K562 (cell line): ENCODE results near the gene FIGNL1. TPM values are rescaled to one million over a fixed set of nuclear protein-coding genes. Genes with fewer than 3 reads are reported as not detected.

Experiments used
- ATAC-seq: fragments of 200-7000 bp; cut with Tn5 transposase; 3 replicates; pipeline ENCODE4 v1.9.1; 2020; ENCODE audit warnings: moderate library complexity
- BruUV-seq: library from RNA; stranded (reverse); fragments of 400-500 nt; replicated peaks from 2 replicates; lab custom pipeline; 2021; lab: Mats Ljungman, UMichigan
- CTCF ChIA-PET: fragments of 300-600 bp; formaldehyde crosslinking; extraction: SDS; loops from one replicate; lab custom pipeline; 2021; ENCODE audit warnings: low intra/inter-chr PET ratio; lab: Yijun Ruan, JAX
- POLR2A ChIA-PET: fragments of 300-600, 350-650 bp; sonication (Branson Sonifier 250); formaldehyde crosslinking; extraction: SDS; loops from one replicate; lab custom pipeline; 2021; ENCODE audit warnings: antibody characterized with exemption, inconsistent platforms; lab: Yijun Ruan, JAX
- DNase-seq, 4 experiments: peaks; one replicate each; pipeline versions ENCODE4 v3.0.0 to v3.0.0-alpha.2; 2011 to 2018; ENCODE audit warnings: low spot score in 3 of 4, mixed read lengths in 3 of 4; ENCODE audit errors: extremely low read depth in 1 of 4
- FAIRE-seq: peaks from 2 replicates; lab custom pipeline; 2011; peaks lifted over from hg19 to GRCh38; lab: Jason Lieb, UNC
- H2AFZ ChIP-seq: 2 replicates; pipeline ENCODE4 v1.6.0; 2011; ENCODE audit warnings: low read depth, low read length, control low read depth, inconsistent platforms
- H3K27ac ChIP-seq: fragments of 200-600 bp; 3 replicates; pipeline ENCODE4 v1.8.0; 2011; ENCODE audit warnings: low read depth, mild to moderate bottlenecking, control low read depth, inconsistent platforms, low read length, moderate library complexity, mixed read lengths; ENCODE audit errors: extremely low read depth
- H3K27me3 ChIP-seq, 2 experiments: fragments of 300-600 bp in 1 of 2; 2 replicates in 1 of 2; 3 replicates in 1 of 2; pipeline versions ENCODE4 v1.6.0 to v1.8.0; 2011; ENCODE audit warnings: inconsistent platforms in 2 of 2, low read length in 2 of 2, mild to moderate bottlenecking in 1 of 2, mixed read lengths in 1 of 2, moderate library complexity in 1 of 2; ENCODE audit not compliant: control insufficient read depth in 2 of 2, insufficient read depth in 2 of 2
- H3K36me3 ChIP-seq: fragments of 300-600 bp; 3 replicates; pipeline ENCODE4 v1.8.0; 2011; ENCODE audit warnings: mild to moderate bottlenecking, low read length, inconsistent platforms; ENCODE audit not compliant: control insufficient read depth, insufficient read depth
- H3K4me1 ChIP-seq, 2 experiments: fragments of 200-600 bp in 1 of 2; replicated peaks in 1 of 2; 2 replicates in 1 of 2; 3 replicates in 1 of 2; pipeline versions ENCODE4 v1.5.1 to v1.8.0; 2011; ENCODE audit warnings: inconsistent platforms in 2 of 2, low read length in 2 of 2, mild to moderate bottlenecking in 1 of 2, mixed read lengths in 1 of 2, moderate library complexity in 1 of 2; ENCODE audit not compliant: control insufficient read depth in 2 of 2, insufficient read depth in 2 of 2
- H3K4me2 ChIP-seq: 2 replicates; pipeline ENCODE4 v1.6.1; 2011; ENCODE audit warnings: low read length, control low read depth, inconsistent platforms, mixed read lengths; ENCODE audit not compliant: insufficient read depth
- H3K4me3 ChIP-seq: fragments of 200-600 bp; sonication (generic), shearing (Covaris generic); 2 replicates; pipeline ENCODE4 v1.5.1; 2016; ENCODE audit warnings: control low read depth, inconsistent platforms
- H3K79me2 ChIP-seq: fragments of 200-600 bp; 3 replicates; pipeline ENCODE4 v1.8.0; 2011; ENCODE audit warnings: low read length, inconsistent platforms; ENCODE audit not compliant: control insufficient read depth, insufficient read depth
- H3K9ac ChIP-seq, 2 experiments: 2 replicates each; pipeline versions ENCODE4 v1.6.0 to v1.6.1; 2011; ENCODE audit warnings: low read depth in 2 of 2, low read length in 2 of 2, control low read depth in 1 of 2, inconsistent platforms in 1 of 2, mild to moderate bottlenecking in 1 of 2, mixed read lengths in 1 of 2; ENCODE audit not compliant: insufficient read depth in 1 of 2
- H3K9me1 ChIP-seq: one replicate; pipeline ENCODE4 v1.6.0; 2011; ENCODE audit warnings: inconsistent platforms, mild to moderate bottlenecking, low read length, moderate library complexity; ENCODE audit not compliant: control insufficient read depth, insufficient read depth
- H3K9me3 ChIP-seq: replicated peaks from 2 replicates; pipeline ENCODE4 v1.5.1; 2011; ENCODE audit warnings: low read depth, low read length, inconsistent platforms; ENCODE audit not compliant: control insufficient read depth, insufficient read depth
- H4K20me1 ChIP-seq: replicated peaks from 2 replicates; pipeline ENCODE4 v1.6.1; 2011; ENCODE audit warnings: low read length, inconsistent platforms, mixed read lengths; ENCODE audit not compliant: control insufficient read depth, insufficient read depth
- BRD9 ChIP-seq: fragments of 450-650 bp; IDR thresholded peaks from 2 replicates; pipeline ENCODE4 v1.6.1; 2018; ENCODE audit warnings: low read depth; ENCODE audit not compliant: partially characterized antibody
- CBFA2T3 ChIP-seq: fragments of 450-650 bp; IDR thresholded peaks from 2 replicates; pipeline ENCODE4 v1.6.1; 2017
- HSF4 ChIP-seq: fragments of 250-450 bp; sonication (Bioruptor Pico); IDR thresholded peaks from 2 replicates; pipeline ENCODE4 v2.1.2; 2022; ENCODE audit warnings: mild to moderate bottlenecking, moderate library complexity, borderline replicate concordance
- KAT7 ChIP-seq: sonication (generic); formaldehyde crosslinking; IDR thresholded peaks from 2 replicates; pipeline ENCODE4 v1.8.0; 2022; ENCODE audit warnings: missing genetic modification reagents, mild to moderate bottlenecking, borderline replicate concordance
- KLF6 ChIP-seq: fragments of 250-450 bp; sonication (Bioruptor Pico); IDR thresholded peaks from 2 replicates; pipeline ENCODE4 v1.4.0; 2020; ENCODE audit warnings: mild to moderate bottlenecking, moderate library complexity, borderline replicate concordance
- PYGO2 ChIP-seq: fragments of 450-650 bp; IDR thresholded peaks from 2 replicates; pipeline ENCODE4 v1.6.1; 2016; ENCODE audit warnings: mild to moderate bottlenecking, missing genetic modification characterization, moderate library complexity, missing compliant biosample characterization
- RBM34 ChIP-seq: fragments of 200-400 bp; formaldehyde crosslinking; IDR thresholded peaks from 2 replicates; pipeline ENCODE4 v1.6.1; 2018; ENCODE audit warnings: low read length, borderline replicate concordance; ENCODE audit not compliant: insufficient read depth
- YBX1 ChIP-seq: fragments of 450-650 bp; IDR thresholded peaks from 2 replicates; pipeline ENCODE4 v1.7.1; 2016; ENCODE audit warnings: mild to moderate bottlenecking
- YY1 ChIP-seq, 3 experiments: IDR thresholded peaks; 2 replicates each; pipeline ENCODE4 v1.6.1; 2011; ENCODE audit warnings: low read length in 2 of 3, mild to moderate bottlenecking in 2 of 3, moderate library complexity in 2 of 3, borderline replicate concordance in 1 of 3, control low read depth in 1 of 3, low read depth in 1 of 3; ENCODE audit not compliant: insufficient read depth in 3 of 3, insufficient replicate concordance in 2 of 3, control insufficient read depth in 1 of 3, insufficient read length in 1 of 3; ENCODE audit errors: extremely low read depth in 1 of 3
- ZNF384 ChIP-seq: IDR thresholded peaks from 2 replicates; pipeline ENCODE4 v1.6.1; 2012; ENCODE audit warnings: low read depth, low read length, improper control_type of control experiment
- WGBS: fragments of 100-300 bp; shearing (Covaris generic); methylation state at CpG from one replicate; pipeline ENCODE4 v1.1.6; 2016; ENCODE audit warnings: low coverage, mixed read lengths; ENCODE audit not compliant: insufficient coverage; ENCODE audit errors: missing lambda C conversion rate; 5-methylcytosine and 5-hydroxymethylcytosine counted together
- in situ Hi-C: fragments of 300-500 bp; cut with MboI; formaldehyde crosslinking; loops from 4 replicates; pipeline ENCODE4 v1.15.0; 2018; ENCODE audit warnings: inconsistent platforms, mixed read lengths
- intact Hi-C: fragments of 100-400 bp; cut with micrococcal nuclease; formaldehyde crosslinking; loops from 2 replicates; pipeline ENCODE4 v1.14.2; 2022
- polyA plus RNA-seq, 8 experiments: library from polyadenylated mRNA; depleted of rRNA in 4 of 8; stranded (reverse) in 5 of 8; unstranded in 3 of 8; fragments of >200 nt; fragmentation: Nextera tagmentation in 2 of 8; fragmentation: Illumina TruSeq in 1 of 8; extraction: Ambion mirVana in 2 of 8; extraction: Trizol in 1 of 8; gene quantifications; 2 replicates each; pipeline versions ENCODE4 v1.2.1 to v1.2.3, GENCODE V29; 2011 to 2014; ENCODE audit warnings: inconsistent platforms in 1 of 8, missing spikeins in 1 of 8
- total RNA-seq, 7 experiments: library from RNA; depleted of rRNA in 6 of 7; stranded (reverse); fragments of >200 nt in 6 of 7; fragmentation: Illumina TruSeq in 2 of 7; extraction: Trizol in 2 of 7; gene quantifications; 2 replicates each; pipeline versions ENCODE4 v1.2.1 to v1.2.3, GENCODE V29; 2011 to 2021; ENCODE audit warnings: low replicate concordance in 1 of 7

Gene FIGNL1
- total and polyA plus RNA-seq, 9 of the 15 experiments (the other 6 are each of a cell fraction or from before 2014, with no cell fraction given), result 15.5 to 48.3 (median 27.6) TPM

DNA sequence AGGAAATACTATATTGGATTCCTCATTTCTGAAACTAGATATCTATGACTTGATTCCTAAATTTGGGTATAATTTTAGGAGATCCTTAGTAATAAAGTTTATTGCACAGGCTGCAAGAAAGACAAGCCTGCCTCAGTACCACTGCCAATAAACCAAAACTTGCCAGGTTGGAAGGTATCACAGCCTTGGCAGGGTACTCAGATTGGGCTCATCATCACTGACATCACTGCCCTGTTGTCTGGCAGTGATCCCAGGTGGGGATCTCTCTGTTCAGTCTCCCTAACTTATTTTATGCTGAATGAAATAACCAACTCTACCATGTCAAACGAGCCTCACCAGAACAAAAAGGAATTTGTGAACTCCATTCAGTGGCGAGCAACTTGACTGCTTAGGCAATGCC lies 18.8 kb downstream of the FIGNL1 start:
- no peak for ATAC-seq
- Histone ChIP-seq H3K4me2 (no peak overlapping the region), H3K4me3 (no peak overlapping the region), H3K27ac (no peak overlapping the region), H3K36me3 (no peaks in the 10 kb centered on the region), H3K9me3 (no peaks in the 10 kb centered on the region), H3K27me3 (0 out of 5 replicates have a peak, but pooled peaks cover 0 to 3% of the 10 kb centered on the region in 2 experiments), H3K79me2 (no peaks in the 10 kb centered on the region), H2AFZ (no peak overlapping the region), H3K9ac (no peak overlapping the region), H3K4me1 (peaks cover 0 to 5% of the 10 kb centered on the region in 2 experiments; a peak in 3 of 5 replicates), H4K20me1 (no peaks in the 10 kb centered on the region), H3K9me1 (no peaks in the 10 kb centered on the region)
- WGBS, result 46% methylated on average over 2 of the region's 2 CpGs
- DNase-seq, result no peak
- no peak for FAIRE-seq
- POLR2A ChIA-PET, result no interaction called here
- CTCF ChIA-PET, result no interaction called here
- TF ChIP-seq CBFA2T3, result no peak
- TF ChIP-seq RBM34, result no peak
- no peak for TF ChIP-seq ZNF384
- TF ChIP-seq YY1 (IDR thresholded peaks at IDR 0.05; ENCODE audit: borderline replicate concordance in 1 of 3, control insufficient read depth in 1 of 3, extremely low read depth in 1 of 3, insufficient read depth in 3 of 3, insufficient read length in 1 of 3, insufficient replicate concordance in 2 of 3, low read depth in 1 of 3, low read length in 2 of 3), result no peak
- no peak for TF ChIP-seq HSF4 (CRISPR knock-in tag)
- no peak for TF ChIP-seq KAT7 (CRISPR knock-in tag)
- TF ChIP-seq PYGO2 (tag), result no peak
- no peak for TF ChIP-seq BRD9
- no peak for TF ChIP-seq KLF6 (CRISPR knock-in tag)
- TF ChIP-seq YBX1, result no peak
- intact Hi-C loops (no loop called here), in situ Hi-C loops (no loop called here)
- BruUV-seq, result no TSS peak
